Measurements from ENCODE around the gene RANBP17.
A peak's percentile ranks its signal among the peaks of the same experiment; 100 is the strongest.

Gene RANBP17

DNA sequence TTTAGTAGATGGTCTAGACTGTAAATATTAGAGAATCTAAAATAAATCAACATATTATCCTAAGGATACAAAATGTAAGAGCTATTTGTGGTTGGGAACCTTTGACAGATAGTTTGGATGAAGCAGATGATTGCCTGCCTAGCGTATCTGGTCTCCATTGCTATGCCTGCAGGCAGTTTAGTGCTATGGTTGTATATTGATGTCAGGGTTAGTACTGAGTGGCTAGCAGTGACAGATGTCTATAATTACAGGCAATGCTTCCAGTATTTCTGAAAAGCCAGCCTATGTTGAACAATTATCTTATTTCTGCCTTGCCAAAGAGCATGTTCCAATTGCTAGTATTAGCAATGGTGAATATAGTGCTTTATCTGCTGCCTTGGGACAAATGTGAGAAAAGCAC is 296.0 kb downstream of the RANBP17 start:
- TF ChIP-seq TCF4 (CRISPR knock-in tag; IDR thresholded peaks at IDR 0.05; ENCODE audit: borderline replicate concordance) (peak; percentile 35; the same call in 1 of the 2 replicates), ESRRG (CRISPR knock-in tag; IDR thresholded peaks at IDR 0.05) (no peak), GLIS3 (CRISPR knock-in tag; IDR thresholded peaks at IDR 0.05) (0 out of 2 replicates have a peak, but pooled peaks have one; percentile 35)
- ATAC-seq = peak; percentile 57; the same call in 1 of the 3 replicates

DNA sequence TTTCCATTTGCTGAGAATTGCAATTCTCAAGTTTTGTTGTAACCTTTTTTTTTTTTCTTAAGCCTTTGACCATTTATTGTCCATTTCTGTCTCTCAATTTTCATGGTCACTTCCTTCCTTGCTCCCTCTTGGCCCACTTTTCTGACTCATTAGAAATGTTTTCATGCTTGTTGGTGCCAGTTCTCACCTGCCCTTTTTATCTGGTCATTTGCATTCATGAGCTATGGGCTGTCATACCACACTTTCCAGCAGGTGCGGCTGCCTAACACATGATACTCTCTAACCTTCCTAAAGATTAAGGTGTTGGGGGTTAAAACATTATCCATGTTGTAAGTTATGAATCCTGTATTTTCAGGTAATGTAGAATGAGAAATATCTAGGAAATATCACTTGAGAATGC is 296.8 kb downstream of the RANBP17 start:
- no peak for ATAC-seq
- TF ChIP-seq ZFP3 (CRISPR knock-in tag; IDR thresholded peaks at IDR 0.05) (no peak), ZNF565 (CRISPR knock-in tag; conservative IDR thresholded peaks at IDR 0.05; ENCODE audit: low read depth) (no peak), PPARA (CRISPR knock-in tag; IDR thresholded peaks at IDR 0.05; ENCODE audit: borderline replicate concordance) (no peak), BACH2 (CRISPR knock-in tag; IDR thresholded peaks at IDR 0.05; ENCODE audit: borderline replicate concordance) (no peak), ZFP30 (CRISPR knock-in tag; IDR thresholded peaks at IDR 0.05) (no peak), CSDC2 (CRISPR knock-in tag; IDR thresholded peaks at IDR 0.05) (no peak), GLIS3 (CRISPR knock-in tag; IDR thresholded peaks at IDR 0.05) (no peak), CSRNP3 (CRISPR knock-in tag; IDR thresholded peaks at IDR 0.05) (no peak), ZNF8 (CRISPR knock-in tag; IDR thresholded peaks at IDR 0.05) (no peak), POU6F1 (CRISPR knock-in tag; IDR thresholded peaks at IDR 0.05; ENCODE audit: borderline replicate concordance, low read depth) (no peak), ARNTL (CRISPR knock-in tag; IDR thresholded peaks at IDR 0.05; ENCODE audit: borderline replicate concordance, low read depth) (no peak), OSR1 (CRISPR knock-in tag; IDR thresholded peaks at IDR 0.05) (no peak), RARB (CRISPR knock-in tag; IDR thresholded peaks at IDR 0.05) (no peak), PATZ1 (CRISPR knock-in tag; IDR thresholded peaks at IDR 0.05; ENCODE audit: borderline replicate concordance) (no peak)
- TF ChIP-seq, protein P1, sequence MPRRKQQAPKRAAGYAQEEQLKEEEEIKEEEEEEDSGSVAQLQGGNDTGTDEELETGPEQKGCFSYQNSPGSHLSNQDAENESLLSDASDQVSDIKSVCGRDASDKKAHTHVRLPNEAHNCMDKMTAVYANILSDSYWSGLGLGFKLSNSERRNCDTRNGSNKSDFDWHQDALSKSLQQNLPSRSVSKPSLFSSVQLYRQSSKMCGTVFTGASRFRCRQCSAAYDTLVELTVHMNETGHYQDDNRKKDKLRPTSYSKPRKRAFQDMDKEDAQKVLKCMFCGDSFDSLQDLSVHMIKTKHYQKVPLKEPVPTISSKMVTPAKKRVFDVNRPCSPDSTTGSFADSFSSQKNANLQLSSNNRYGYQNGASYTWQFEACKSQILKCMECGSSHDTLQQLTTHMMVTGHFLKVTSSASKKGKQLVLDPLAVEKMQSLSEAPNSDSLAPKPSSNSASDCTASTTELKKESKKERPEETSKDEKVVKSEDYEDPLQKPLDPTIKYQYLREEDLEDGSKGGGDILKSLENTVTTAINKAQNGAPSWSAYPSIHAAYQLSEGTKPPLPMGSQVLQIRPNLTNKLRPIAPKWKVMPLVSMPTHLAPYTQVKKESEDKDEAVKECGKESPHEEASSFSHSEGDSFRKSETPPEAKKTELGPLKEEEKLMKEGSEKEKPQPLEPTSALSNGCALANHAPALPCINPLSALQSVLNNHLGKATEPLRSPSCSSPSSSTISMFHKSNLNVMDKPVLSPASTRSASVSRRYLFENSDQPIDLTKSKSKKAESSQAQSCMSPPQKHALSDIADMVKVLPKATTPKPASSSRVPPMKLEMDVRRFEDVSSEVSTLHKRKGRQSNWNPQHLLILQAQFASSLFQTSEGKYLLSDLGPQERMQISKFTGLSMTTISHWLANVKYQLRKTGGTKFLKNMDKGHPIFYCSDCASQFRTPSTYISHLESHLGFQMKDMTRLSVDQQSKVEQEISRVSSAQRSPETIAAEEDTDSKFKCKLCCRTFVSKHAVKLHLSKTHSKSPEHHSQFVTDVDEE (CRISPR knock-in tag; IDR thresholded peaks at IDR 0.05) = no peak
- TF ChIP-seq, protein P2, sequence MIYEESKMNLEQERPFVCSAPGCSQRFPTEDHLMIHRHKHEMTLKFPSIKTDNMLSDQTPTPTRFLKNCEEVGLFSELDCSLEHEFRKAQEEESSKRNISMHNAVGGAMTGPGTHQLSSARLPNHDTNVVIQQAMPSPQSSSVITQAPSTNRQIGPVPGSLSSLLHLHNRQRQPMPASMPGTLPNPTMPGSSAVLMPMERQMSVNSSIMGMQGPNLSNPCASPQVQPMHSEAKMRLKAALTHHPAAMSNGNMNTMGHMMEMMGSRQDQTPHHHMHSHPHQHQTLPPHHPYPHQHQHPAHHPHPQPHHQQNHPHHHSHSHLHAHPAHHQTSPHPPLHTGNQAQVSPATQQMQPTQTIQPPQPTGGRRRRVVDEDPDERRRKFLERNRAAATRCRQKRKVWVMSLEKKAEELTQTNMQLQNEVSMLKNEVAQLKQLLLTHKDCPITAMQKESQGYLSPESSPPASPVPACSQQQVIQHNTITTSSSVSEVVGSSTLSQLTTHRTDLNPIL (CRISPR knock-in tag; IDR thresholded peaks at IDR 0.05; ENCODE audit: low read depth) = no peak

GRCh38 chr5:171162165-171162564 is 300.3 kb downstream of the RANBP17 start:
- ATAC-seq = no peak
- TF ChIP-seq ZNF565 (CRISPR knock-in tag; conservative IDR thresholded peaks at IDR 0.05; ENCODE audit: low read depth) (no peak), SNAI2 (CRISPR knock-in tag; IDR thresholded peaks at IDR 0.05) (no peak), ZNF8 (CRISPR knock-in tag; IDR thresholded peaks at IDR 0.05) (no peak), RARB (CRISPR knock-in tag; IDR thresholded peaks at IDR 0.05) (no peak), OSR1 (CRISPR knock-in tag; IDR thresholded peaks at IDR 0.05) (no peak), ZFP30 (CRISPR knock-in tag; IDR thresholded peaks at IDR 0.05) (no peak), ARNTL (CRISPR knock-in tag; IDR thresholded peaks at IDR 0.05; ENCODE audit: borderline replicate concordance, low read depth) (no peak), POU6F1 (CRISPR knock-in tag; IDR thresholded peaks at IDR 0.05; ENCODE audit: borderline replicate concordance, low read depth) (no peak), CSDC2 (CRISPR knock-in tag; IDR thresholded peaks at IDR 0.05) (no peak), ESRRG (CRISPR knock-in tag; IDR thresholded peaks at IDR 0.05) (no peak), TCF4 (CRISPR knock-in tag; IDR thresholded peaks at IDR 0.05; ENCODE audit: borderline replicate concordance) (no peak), PPARA (CRISPR knock-in tag; IDR thresholded peaks at IDR 0.05; ENCODE audit: borderline replicate concordance) (no peak), ZFP3 (CRISPR knock-in tag; IDR thresholded peaks at IDR 0.05) (no peak), GLIS3 (CRISPR knock-in tag; IDR thresholded peaks at IDR 0.05) (no peak), TOX (CRISPR knock-in tag; IDR thresholded peaks at IDR 0.05; ENCODE audit: borderline replicate concordance) (no peak), PATZ1 (CRISPR knock-in tag; IDR thresholded peaks at IDR 0.05; ENCODE audit: borderline replicate concordance) (no peak)
- TF ChIP-seq, protein P2 (CRISPR knock-in tag; IDR thresholded peaks at IDR 0.05; ENCODE audit: low read depth) = no peak

Data from SK-N-SH treated with all-trans-retinoic acid at 6 μM for 48 hours (cell line).